CD4-positive, alpha-beta T cell treated with Interleukin-12 subunit alpha and Interleukin-12 subunit beta, for 1 hour (primary cell): ENCODE data around the gene ZBTB49.

Experiments used
- DNase-seq: peaks from one replicate; pipeline ENCODE4 v3.0.0-alpha.2; 2020

The ZBTB49 gene

GRCh38 chr4:4326166-4326565 lies 36.1 kb downstream of the ZBTB49 start:
- DNase-seq: no peak

GRCh38 chr4:4327652-4328121 lies 37.6 kb downstream of the ZBTB49 start:
- no peak for DNase-seq

GRCh38 chr4:4328206-4328605 lies 38.2 kb downstream of the ZBTB49 start:
- no peak for DNase-seq

GRCh38 chr4:4328840-4329239 lies 38.8 kb downstream of the ZBTB49 start:
- no peak for DNase-seq

GRCh38 chr4:4329496-4329895 lies 39.4 kb downstream of the ZBTB49 start:
- DNase-seq: no peak

- DNase-seq: no peak
Measured at GRCh38 chr4:4330794-4331193, 40.7 kb downstream of the ZBTB49 start.

- DNase-seq: no peak
Measured at GRCh38 chr4:4332529-4332928, 42.5 kb downstream of the ZBTB49 start.

- no peak for DNase-seq
Measured at GRCh38 chr4:4333265-4333706, 43.2 kb downstream of the ZBTB49 start.

GRCh38 chr4:4334798-4335520 lies 44.9 kb downstream of the ZBTB49 start:
- peak; percentile 81 for DNase-seq

GRCh38 chr4:4338210-4339001 lies 48.4 kb downstream of the ZBTB49 start:
- DNase-seq: no peak

- no peak for DNase-seq
Measured at GRCh38 chr4:4339504-4340085, 49.5 kb downstream of the ZBTB49 start.

- no peak for DNase-seq
Measured at GRCh38 chr4:4341861-4342650, 52.0 kb downstream of the ZBTB49 start.

GRCh38 chr4:4343038-4343437 lies 53.0 kb downstream of the ZBTB49 start:
- no peak for DNase-seq

GRCh38 chr4:4344915-4345527 lies 55.0 kb downstream of the ZBTB49 start:
- no peak for DNase-seq

GRCh38 chr4:4347585-4347984 lies 57.5 kb downstream of the ZBTB49 start:
- DNase-seq: no peak

GRCh38 chr4:4348585-4348984 lies 58.5 kb downstream of the ZBTB49 start:
- peak; percentile 57 for DNase-seq

- no peak for DNase-seq
Measured at GRCh38 chr4:4349867-4350266, 59.8 kb downstream of the ZBTB49 start.

- no peak for DNase-seq
Measured at GRCh38 chr4:4350909-4351308, 60.9 kb downstream of the ZBTB49 start.

GRCh38 chr4:4355302-4355701 lies 65.3 kb downstream of the ZBTB49 start:
- no peak for DNase-seq

GRCh38 chr4:4356106-4357041 lies 66.3 kb downstream of the ZBTB49 start:
- no peak for DNase-seq
